Measurements from ENCODE around the gene CALHM5. TPM values are rescaled to one million over a fixed set of nuclear protein-coding genes. Genes with fewer than 3 reads are reported as not detected.

Gene CALHM5
- total RNA-seq, 1 experiment from 2014 or later: 0.05 TPM

DNA sequence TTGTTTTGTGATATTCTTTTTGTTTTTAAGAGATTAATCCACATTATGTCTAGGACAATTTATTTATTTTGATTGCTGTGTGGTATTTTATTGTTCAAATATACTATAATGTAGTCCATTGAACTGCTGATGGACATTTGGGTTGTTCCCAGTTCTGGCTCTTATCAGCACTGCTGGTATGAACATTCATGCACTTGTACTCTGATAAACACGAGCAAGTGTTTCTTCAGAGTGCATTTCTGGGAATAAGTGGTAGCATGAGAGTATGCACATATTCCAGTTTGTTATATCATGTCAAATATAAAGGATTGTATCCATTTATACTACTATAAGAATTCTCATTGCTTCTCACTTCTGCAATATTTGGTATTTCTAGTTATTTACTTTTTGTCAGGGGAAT, 43.1 kb upstream of the CALHM5 start:
- ATAC-seq: no peak
- Histone ChIP-seq H3K27ac (ENCODE audit: low read depth, low read length) (no peak overlapping the region), H3K4me2 (ENCODE audit: low read length) (no peak overlapping the region), H4K20me1 (ENCODE audit: insufficient read depth) (no peaks in the 10 kb centered on the region), H3K9me3 (ENCODE audit: control insufficient read depth in 1 of 2, insufficient read depth in 1 of 2, low read depth in 1 of 2, low read length in 2 of 2) (no peaks in the 10 kb centered on the region), H3K36me3 (ENCODE audit: control insufficient read depth in 1 of 2, insufficient read depth in 2 of 2, low read length in 2 of 2) (no peaks in the 10 kb centered on the region), H3K27me3 (ENCODE audit: insufficient read depth, low read length) (no peaks in the 10 kb centered on the region), H2AFZ (ENCODE audit: low read depth, low read length, poor library complexity, severe bottlenecking) (no peak overlapping the region), H3K79me2 (ENCODE audit: insufficient read depth, low read length) (no peaks in the 10 kb centered on the region), H3K4me3 (replicated peaks in 1 of 2; ENCODE audit: low read depth in 1 of 2, low read length in 2 of 2) (no peak overlapping the region), H3K9ac (ENCODE audit: low read length) (no peak overlapping the region), H3K9me2 (ENCODE audit: insufficient read depth) (no peaks in the 10 kb centered on the region), H3K4me1 (ENCODE audit: control insufficient read depth in 1 of 2, insufficient read depth in 2 of 2, low read length in 2 of 2) (no peaks in the 10 kb centered on the region)
- no peak for DNase-seq (ENCODE audit: low read depth, low spot score)
- TF ChIP-seq POLR2AphosphoS5 (IDR thresholded peaks at IDR 0.05; ENCODE audit: low read depth, low read length) (no peak), POLR2A (IDR thresholded peaks at IDR 0.05; ENCODE audit: borderline replicate concordance, extremely low read depth, insufficient read depth, insufficient read length) (no peak), FOSL1 (IDR thresholded peaks at IDR 0.05; ENCODE audit: low read depth) (no peak), ELF1 (IDR thresholded peaks at IDR 0.05; ENCODE audit: borderline replicate concordance, low read depth) (no peak), EGR1 (IDR thresholded peaks at IDR 0.05; ENCODE audit: low read depth) (no peak), TCF7L2 (IDR thresholded peaks at IDR 0.05; ENCODE audit: borderline replicate concordance, extremely low read depth, insufficient read depth, insufficient read length) (no peak), ZNF274 (IDR thresholded peaks at IDR 0.05; ENCODE audit: low read depth, low read length) (no peak), ZFX (IDR thresholded peaks at IDR 0.05) (no peak), RAD21 (IDR thresholded peaks at IDR 0.05; ENCODE audit: low read depth) (no peak), SP1 (IDR thresholded peaks at IDR 0.05; ENCODE audit: low read depth) (no peak), EZH2phosphoT487 (IDR thresholded peaks at IDR 0.05; ENCODE audit: borderline replicate concordance) (no peak), SRF (IDR thresholded peaks at IDR 0.05; ENCODE audit: low read depth) (no peak), JUND (IDR thresholded peaks at IDR 0.05) (no peak), SIN3A (IDR thresholded peaks at IDR 0.05; ENCODE audit: low read depth) (no peak)
- TF ChIP-seq, protein P1, sequence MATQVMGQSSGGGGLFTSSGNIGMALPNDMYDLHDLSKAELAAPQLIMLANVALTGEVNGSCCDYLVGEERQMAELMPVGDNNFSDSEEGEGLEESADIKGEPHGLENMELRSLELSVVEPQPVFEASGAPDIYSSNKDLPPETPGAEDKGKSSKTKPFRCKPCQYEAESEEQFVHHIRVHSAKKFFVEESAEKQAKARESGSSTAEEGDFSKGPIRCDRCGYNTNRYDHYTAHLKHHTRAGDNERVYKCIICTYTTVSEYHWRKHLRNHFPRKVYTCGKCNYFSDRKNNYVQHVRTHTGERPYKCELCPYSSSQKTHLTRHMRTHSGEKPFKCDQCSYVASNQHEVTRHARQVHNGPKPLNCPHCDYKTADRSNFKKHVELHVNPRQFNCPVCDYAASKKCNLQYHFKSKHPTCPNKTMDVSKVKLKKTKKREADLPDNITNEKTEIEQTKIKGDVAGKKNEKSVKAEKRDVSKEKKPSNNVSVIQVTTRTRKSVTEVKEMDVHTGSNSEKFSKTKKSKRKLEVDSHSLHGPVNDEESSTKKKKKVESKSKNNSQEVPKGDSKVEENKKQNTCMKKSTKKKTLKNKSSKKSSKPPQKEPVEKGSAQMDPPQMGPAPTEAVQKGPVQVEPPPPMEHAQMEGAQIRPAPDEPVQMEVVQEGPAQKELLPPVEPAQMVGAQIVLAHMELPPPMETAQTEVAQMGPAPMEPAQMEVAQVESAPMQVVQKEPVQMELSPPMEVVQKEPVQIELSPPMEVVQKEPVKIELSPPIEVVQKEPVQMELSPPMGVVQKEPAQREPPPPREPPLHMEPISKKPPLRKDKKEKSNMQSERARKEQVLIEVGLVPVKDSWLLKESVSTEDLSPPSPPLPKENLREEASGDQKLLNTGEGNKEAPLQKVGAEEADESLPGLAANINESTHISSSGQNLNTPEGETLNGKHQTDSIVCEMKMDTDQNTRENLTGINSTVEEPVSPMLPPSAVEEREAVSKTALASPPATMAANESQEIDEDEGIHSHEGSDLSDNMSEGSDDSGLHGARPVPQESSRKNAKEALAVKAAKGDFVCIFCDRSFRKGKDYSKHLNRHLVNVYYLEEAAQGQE (IDR thresholded peaks at IDR 0.05; ENCODE audit: low read depth): no peak
- TF ChIP-seq, protein P2, sequence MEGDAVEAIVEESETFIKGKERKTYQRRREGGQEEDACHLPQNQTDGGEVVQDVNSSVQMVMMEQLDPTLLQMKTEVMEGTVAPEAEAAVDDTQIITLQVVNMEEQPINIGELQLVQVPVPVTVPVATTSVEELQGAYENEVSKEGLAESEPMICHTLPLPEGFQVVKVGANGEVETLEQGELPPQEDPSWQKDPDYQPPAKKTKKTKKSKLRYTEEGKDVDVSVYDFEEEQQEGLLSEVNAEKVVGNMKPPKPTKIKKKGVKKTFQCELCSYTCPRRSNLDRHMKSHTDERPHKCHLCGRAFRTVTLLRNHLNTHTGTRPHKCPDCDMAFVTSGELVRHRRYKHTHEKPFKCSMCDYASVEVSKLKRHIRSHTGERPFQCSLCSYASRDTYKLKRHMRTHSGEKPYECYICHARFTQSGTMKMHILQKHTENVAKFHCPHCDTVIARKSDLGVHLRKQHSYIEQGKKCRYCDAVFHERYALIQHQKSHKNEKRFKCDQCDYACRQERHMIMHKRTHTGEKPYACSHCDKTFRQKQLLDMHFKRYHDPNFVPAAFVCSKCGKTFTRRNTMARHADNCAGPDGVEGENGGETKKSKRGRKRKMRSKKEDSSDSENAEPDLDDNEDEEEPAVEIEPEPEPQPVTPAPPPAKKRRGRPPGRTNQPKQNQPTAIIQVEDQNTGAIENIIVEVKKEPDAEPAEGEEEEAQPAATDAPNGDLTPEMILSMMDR (IDR thresholded peaks at IDR 0.05 in 2 of 3, conservative IDR thresholded peaks at IDR 0.05 in 1 of 3; ENCODE audit: borderline replicate concordance in 1 of 3, insufficient read depth in 1 of 3, low read depth in 2 of 3, low read length in 2 of 3): no peak
- TF ChIP-seq, protein P3, sequence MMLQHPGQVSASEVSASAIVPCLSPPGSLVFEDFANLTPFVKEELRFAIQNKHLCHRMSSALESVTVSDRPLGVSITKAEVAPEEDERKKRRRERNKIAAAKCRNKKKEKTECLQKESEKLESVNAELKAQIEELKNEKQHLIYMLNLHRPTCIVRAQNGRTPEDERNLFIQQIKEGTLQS (IDR thresholded peaks at IDR 0.05): no peak
- TF ChIP-seq, protein P4, sequence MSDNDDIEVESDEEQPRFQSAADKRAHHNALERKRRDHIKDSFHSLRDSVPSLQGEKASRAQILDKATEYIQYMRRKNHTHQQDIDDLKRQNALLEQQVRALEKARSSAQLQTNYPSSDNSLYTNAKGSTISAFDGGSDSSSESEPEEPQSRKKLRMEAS (IDR thresholded peaks at IDR 0.05): no peak
- ChIA-PET POLR2A (no interaction called here), CTCF (no interaction called here), RAD21 (ENCODE audit: low non-redundant PET in 1 of 2, low total read pairs in 2 of 2, uncharacterized antibody in 2 of 2, unreplicated experiment in 2 of 2) (no interaction called here)
- intact Hi-C loops (cut with micrococcal nuclease): no loop called here
- BruUV-seq (replicated peaks): no TSS peak

Data from HCT116 (cell line).